H1 (cell line): ENCODE data around the gene H2AZ2. TPM values are rescaled to one million over a fixed set of nuclear protein-coding genes. Genes with fewer than 3 reads are reported as not detected.

Experiments
- BCL11A ChIP-seq, 2 experiments: IDR thresholded peaks; one replicate each; pipeline ENCODE4 v1.6.1; 2011; ENCODE audit warnings: low read depth in 2 of 2, low read length in 2 of 2, mild to moderate bottlenecking in 2 of 2
- CHD1 ChIP-seq: IDR thresholded peaks from 2 replicates; pipeline ENCODE4 v1.6.1; 2012; ENCODE audit warnings: low read depth, low read length, improper control_type of control experiment
- CREB1 ChIP-seq: IDR thresholded peaks from 2 replicates; pipeline ENCODE4 v1.6.1; 2012; ENCODE audit warnings: inconsistent platforms
- GTF2F1 ChIP-seq: IDR thresholded peaks from 2 replicates; pipeline ENCODE4 v1.6.1; 2012; ENCODE audit warnings: low read depth, low read length, improper control_type of control experiment, borderline replicate concordance
- KDM4A ChIP-seq: IDR thresholded peaks from one replicate; pipeline ENCODE4 v1.7.1; 2012; ENCODE audit warnings: low read depth, mild to moderate bottlenecking, moderate library complexity, low read length, inconsistent platforms; ENCODE audit not compliant: severe bottlenecking
- NRF1 ChIP-seq: IDR thresholded peaks from 2 replicates; pipeline ENCODE4 v1.6.1; 2011; ENCODE audit warnings: mild to moderate bottlenecking, low read depth, low read length, improper control_type of control experiment
- POLR2AphosphoS5 ChIP-seq: IDR thresholded peaks from 2 replicates; pipeline ENCODE4 v1.6.1; 2011; ENCODE audit warnings: low read depth, low read length
- RNF2 ChIP-seq: fragments of 200-900, 300-1000 bp; sonication (generic); IDR thresholded peaks from 2 replicates; pipeline ENCODE4 v1.7.1; 2016; ENCODE audit warnings: borderline replicate concordance, low read depth, mild to moderate bottlenecking, antibody characterized with exemption, low read length; ENCODE audit not compliant: poor library complexity, severe bottlenecking; ENCODE audit errors: missing control alignments
- SP1 ChIP-seq: IDR thresholded peaks from 2 replicates; pipeline ENCODE4 v1.6.1; 2011; ENCODE audit warnings: low read depth, low read length
- SP4 ChIP-seq: IDR thresholded peaks from 2 replicates; pipeline ENCODE4 v1.6.1; 2012; ENCODE audit warnings: low read length, inconsistent platforms
- SRF ChIP-seq: IDR thresholded peaks from 2 replicates; pipeline ENCODE4 v1.6.1; 2011; ENCODE audit warnings: mild to moderate bottlenecking, low read depth, low read length, moderate library complexity
- TAF1 ChIP-seq: IDR thresholded peaks from 2 replicates; pipeline ENCODE4 v1.6.1; 2011; ENCODE audit warnings: mild to moderate bottlenecking, low read depth, low read length
- TAF7 ChIP-seq: optimal IDR thresholded peaks from 2 replicates; pipeline ENCODE3; 2011; ENCODE audit warnings: low read depth, mild to moderate bottlenecking, inconsistent platforms, low read length, moderate library complexity, borderline replicate concordance
- polyA plus RNA-seq, 7 experiments: library from polyadenylated mRNA; depleted of rRNA in 3 of 7; stranded (reverse) in 5 of 7; unstranded in 2 of 7; fragments of >200 nt in 5 of 7; fragments of 200-250 nt in 2 of 7; gene quantifications; 1 replicate in 5 of 7; 2 replicates in 1 of 7; 4 replicates in 1 of 7; pipeline versions ENCODE4 v1.2.1 to v1.2.3, GENCODE V29; 2011 to 2013; ENCODE audit warnings: missing spikeins in 2 of 7, mixed read lengths in 2 of 7
- total RNA-seq: library from RNA; stranded (reverse); fragmentation: NEBNext Ultra II Directional; extraction: Animal tissue kit (Norgen Biotek cat#: 25700); gene quantifications from 2 replicates; pipeline ENCODE4 v1.2.1, GENCODE V29; 2021
- TF ChIP-seq, protein P1 (sequence below), 3 experiments: IDR thresholded peaks; 1 replicate in 2 of 3; 2 replicates in 1 of 3; pipeline versions ENCODE4 v1.5.1 to v1.6.1; 2011; ENCODE audit warnings: low read length in 3 of 3, mild to moderate bottlenecking in 3 of 3, inconsistent platforms in 2 of 3, low read depth in 1 of 3, moderate library complexity in 1 of 3; ENCODE audit not compliant: insufficient read depth in 1 of 3; ENCODE audit errors: control extremely low read depth in 1 of 3
- TF ChIP-seq, protein P2 (sequence below): IDR thresholded peaks from 2 replicates; pipeline ENCODE4 v1.6.1; 2012; ENCODE audit warnings: inconsistent platforms
- TF ChIP-seq, protein P3 (sequence below): IDR thresholded peaks from 2 replicates; pipeline ENCODE4 v1.6.1; 2012; ENCODE audit warnings: inconsistent platforms

Gene H2AZ2
- total and polyA plus RNA-seq, 2 of the 8 experiments (the other 6 are each of a cell fraction or from before 2014, with no cell fraction given) = 168 to 187 TPM

DNA sequence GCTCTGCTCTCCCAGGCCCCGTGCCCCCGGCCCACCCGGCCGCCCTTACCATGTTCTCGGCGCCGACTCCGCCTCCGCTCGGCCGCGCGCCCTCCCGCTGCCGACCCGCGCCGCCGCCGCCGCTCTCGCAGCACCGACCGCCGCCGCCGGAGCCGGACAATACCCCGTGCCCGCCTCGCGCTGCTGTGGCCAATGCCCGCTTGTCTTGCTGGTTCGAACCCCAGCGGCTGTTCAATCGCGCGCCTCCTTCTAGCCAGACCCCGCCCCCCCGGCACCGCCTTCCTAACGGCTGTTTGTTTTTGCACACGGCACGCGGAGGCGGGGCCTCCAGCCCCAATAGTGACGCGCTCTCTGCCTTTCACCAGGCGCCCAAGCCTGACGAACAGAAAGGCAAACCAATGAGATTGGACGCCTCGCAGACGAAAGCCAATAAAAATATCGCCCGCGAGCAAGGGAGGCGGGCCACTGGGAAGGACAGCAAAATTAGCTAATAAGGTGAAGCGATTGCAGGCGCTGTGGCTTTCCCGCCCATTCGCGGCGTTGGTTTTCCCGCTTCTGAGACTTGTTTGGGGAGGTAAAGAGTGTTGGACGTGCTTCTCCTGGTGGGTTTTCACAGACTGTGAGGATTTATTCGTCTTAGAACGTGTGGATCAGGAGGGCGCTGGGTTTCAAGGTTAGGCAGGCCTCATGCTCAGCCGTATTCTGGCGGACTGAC, at the start of gene H2AZ2 (continued):
- TF ChIP-seq, protein P1, sequence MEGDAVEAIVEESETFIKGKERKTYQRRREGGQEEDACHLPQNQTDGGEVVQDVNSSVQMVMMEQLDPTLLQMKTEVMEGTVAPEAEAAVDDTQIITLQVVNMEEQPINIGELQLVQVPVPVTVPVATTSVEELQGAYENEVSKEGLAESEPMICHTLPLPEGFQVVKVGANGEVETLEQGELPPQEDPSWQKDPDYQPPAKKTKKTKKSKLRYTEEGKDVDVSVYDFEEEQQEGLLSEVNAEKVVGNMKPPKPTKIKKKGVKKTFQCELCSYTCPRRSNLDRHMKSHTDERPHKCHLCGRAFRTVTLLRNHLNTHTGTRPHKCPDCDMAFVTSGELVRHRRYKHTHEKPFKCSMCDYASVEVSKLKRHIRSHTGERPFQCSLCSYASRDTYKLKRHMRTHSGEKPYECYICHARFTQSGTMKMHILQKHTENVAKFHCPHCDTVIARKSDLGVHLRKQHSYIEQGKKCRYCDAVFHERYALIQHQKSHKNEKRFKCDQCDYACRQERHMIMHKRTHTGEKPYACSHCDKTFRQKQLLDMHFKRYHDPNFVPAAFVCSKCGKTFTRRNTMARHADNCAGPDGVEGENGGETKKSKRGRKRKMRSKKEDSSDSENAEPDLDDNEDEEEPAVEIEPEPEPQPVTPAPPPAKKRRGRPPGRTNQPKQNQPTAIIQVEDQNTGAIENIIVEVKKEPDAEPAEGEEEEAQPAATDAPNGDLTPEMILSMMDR (IDR thresholded peaks at IDR 0.05; ENCODE audit: control extremely low read depth in 1 of 3, insufficient read depth in 1 of 3, low read depth in 1 of 3, low read length in 3 of 3) = no peak
- TF ChIP-seq SP1 (peak; percentile 100), NRF1 (no peak), CHD1 (no peak), POLR2AphosphoS5 (peak; percentile 87), SP4 (peak; percentile 92), CREB1 (peak; percentile 83), SRF (0 out of 2 replicates have a peak, but pooled peaks have one; percentile 17), GTF2F1 (peak; percentile 70), TAF7 (peak; percentile 89), KDM4A (peak; percentile 52), TAF1 (peak; percentile 96), RNF2 (no peak), BCL11A (IDR thresholded peaks at IDR 0.05; ENCODE audit: low read depth in 2 of 2, low read length in 2 of 2) (no peak)
- TF ChIP-seq, protein P2, sequence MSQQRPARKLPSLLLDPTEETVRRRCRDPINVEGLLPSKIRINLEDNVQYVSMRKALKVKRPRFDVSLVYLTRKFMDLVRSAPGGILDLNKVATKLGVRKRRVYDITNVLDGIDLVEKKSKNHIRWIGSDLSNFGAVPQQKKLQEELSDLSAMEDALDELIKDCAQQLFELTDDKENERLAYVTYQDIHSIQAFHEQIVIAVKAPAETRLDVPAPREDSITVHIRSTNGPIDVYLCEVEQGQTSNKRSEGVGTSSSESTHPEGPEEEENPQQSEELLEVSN = peak; percentile 98
- TF ChIP-seq, protein P3, sequence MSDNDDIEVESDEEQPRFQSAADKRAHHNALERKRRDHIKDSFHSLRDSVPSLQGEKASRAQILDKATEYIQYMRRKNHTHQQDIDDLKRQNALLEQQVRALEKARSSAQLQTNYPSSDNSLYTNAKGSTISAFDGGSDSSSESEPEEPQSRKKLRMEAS = peak; percentile 57
